Upper lobe of right lung (tissue), 1 donor: Measurements from ENCODE around the gene DOCK11. TPM values are rescaled to one million over a fixed set of nuclear protein-coding genes. Genes with fewer than 3 reads are reported as not detected.

Experiments used
- ATAC-seq: fragments of 200-7000 bp; cut with Tn5 transposase; one replicate; pipeline ENCODE4 v1.9.1; 2020; ENCODE audit warnings: mild to moderate bottlenecking, moderate library complexity
- DNase-seq: peaks from one replicate; pipeline ENCODE4 v3.0.0-alpha.2; 2020
- H3K27ac ChIP-seq: fragments of 200-600 bp; one replicate; pipeline ENCODE4 v1.8.0; 2022
- H3K27me3 ChIP-seq: fragments of 200-600 bp; one replicate; pipeline ENCODE4 v1.8.0; 2022; ENCODE audit warnings: mild to moderate bottlenecking
- H3K36me3 ChIP-seq: fragments of 200-600 bp; one replicate; pipeline ENCODE4 v1.8.0; 2022
- H3K4me1 ChIP-seq: fragments of 200-600 bp; one replicate; pipeline ENCODE4 v1.8.0; 2022
- H3K4me3 ChIP-seq: fragments of 200-600 bp; one replicate; pipeline ENCODE4 v1.8.0; 2022; ENCODE audit warnings: mild to moderate bottlenecking
- H3K9me3 ChIP-seq: fragments of 200-600 bp; one replicate; pipeline ENCODE4 v1.8.0; 2022
- intact Hi-C: fragments of 100-400 bp; cut with DNase I; formaldehyde crosslinking; loops from one replicate; pipeline ENCODE4 v1.11.0; 2022
- total RNA-seq: library from RNA; stranded (reverse); fragmentation: NEBNext Ultra II Directional; extraction: Animal tissue kit (Norgen Biotek cat#: 25700); gene quantifications from one replicate; pipeline ENCODE4 v1.2.1, GENCODE V29; 2021
- TF ChIP-seq, protein P1 (sequence below): fragments of 200-600 bp; IDR thresholded peaks from one replicate; pipeline ENCODE4 v1.8.0; 2022; ENCODE audit warnings: antibody characterized with exemption
- donor health status: DM: no; HTN: yes; CAD: no; lungs with severe emphysema.

The DOCK11 gene
- total RNA-seq, 1 donor from 2014 or later: 55.0 TPM

DNA sequence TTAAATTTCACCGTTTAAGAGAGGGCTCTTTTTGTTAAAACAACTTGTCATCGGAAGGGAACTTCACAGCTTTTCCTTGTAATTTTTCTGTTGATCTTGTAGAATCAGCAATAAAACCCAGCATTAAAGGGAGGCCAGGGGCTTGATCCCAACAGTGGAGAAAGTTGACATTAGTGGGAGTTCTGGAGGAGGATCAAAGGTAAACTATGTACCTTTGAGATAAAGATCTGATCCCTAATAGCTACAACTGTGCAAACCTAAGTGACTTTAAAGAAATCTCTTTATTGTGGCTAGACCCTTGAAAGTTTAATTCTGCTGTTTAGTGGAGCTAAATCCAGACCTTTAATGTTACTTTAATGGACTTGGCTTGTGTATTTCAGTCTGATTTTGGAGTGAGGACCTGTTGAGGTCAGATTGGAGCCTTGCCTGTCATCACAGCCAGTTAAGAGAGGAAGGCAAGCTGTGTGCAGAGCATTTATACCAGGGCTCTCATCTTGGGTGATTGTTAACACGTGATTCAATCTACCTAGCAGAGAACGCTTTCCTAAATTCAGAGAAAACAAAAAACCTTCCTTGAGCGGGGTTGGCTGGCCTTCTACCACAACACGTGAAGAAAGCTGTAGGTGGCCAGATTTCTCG, 1.7 kb downstream of the DOCK11 start:
- no peak for ATAC-seq
- TF ChIP-seq, protein P1, sequence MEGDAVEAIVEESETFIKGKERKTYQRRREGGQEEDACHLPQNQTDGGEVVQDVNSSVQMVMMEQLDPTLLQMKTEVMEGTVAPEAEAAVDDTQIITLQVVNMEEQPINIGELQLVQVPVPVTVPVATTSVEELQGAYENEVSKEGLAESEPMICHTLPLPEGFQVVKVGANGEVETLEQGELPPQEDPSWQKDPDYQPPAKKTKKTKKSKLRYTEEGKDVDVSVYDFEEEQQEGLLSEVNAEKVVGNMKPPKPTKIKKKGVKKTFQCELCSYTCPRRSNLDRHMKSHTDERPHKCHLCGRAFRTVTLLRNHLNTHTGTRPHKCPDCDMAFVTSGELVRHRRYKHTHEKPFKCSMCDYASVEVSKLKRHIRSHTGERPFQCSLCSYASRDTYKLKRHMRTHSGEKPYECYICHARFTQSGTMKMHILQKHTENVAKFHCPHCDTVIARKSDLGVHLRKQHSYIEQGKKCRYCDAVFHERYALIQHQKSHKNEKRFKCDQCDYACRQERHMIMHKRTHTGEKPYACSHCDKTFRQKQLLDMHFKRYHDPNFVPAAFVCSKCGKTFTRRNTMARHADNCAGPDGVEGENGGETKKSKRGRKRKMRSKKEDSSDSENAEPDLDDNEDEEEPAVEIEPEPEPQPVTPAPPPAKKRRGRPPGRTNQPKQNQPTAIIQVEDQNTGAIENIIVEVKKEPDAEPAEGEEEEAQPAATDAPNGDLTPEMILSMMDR: no peak

DNA sequence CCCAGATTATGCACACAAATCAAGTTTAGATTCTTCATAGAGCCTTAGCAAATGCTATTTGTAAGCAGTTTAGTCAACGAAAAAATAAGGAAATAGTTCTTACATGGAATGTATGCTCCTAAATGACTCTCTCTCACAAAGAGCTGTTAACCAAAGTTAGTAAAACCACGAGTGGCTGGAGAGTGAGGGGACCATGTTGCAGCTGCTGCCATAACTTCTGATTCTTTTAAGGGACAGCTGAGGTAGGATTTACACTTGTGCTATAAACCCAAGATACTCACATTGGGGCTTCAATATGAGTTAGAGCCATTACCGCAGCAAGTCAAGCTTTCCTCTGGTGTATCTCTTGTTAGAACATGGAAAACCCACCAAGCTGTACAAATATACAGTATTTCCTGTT, 2.7 kb downstream of the DOCK11 start:
- Histone ChIP-seq H3K27ac (no peak overlapping the region), H3K4me1 (peaks cover 11% of the 10 kb centered on the region), H3K9me3 (no peaks in the 10 kb centered on the region), H3K4me3 (no peak overlapping the region), H3K27me3 (no peaks in the 10 kb centered on the region), H3K36me3 (no peaks in the 10 kb centered on the region)
- no peak for DNase-seq
- TF ChIP-seq, protein P1: no peak
- ATAC-seq: no peak
- intact Hi-C loops: no loop called here

More for the DNA sequence above, 1.7 kb downstream of the DOCK11 start:
- Histone ChIP-seq H3K9me3 (no peaks in the 10 kb centered on the region), H3K4me3 (peak overlapping the region; percentile 62), H3K36me3 (no peaks in the 10 kb centered on the region), H3K4me1 (peaks cover 11% of the 10 kb centered on the region), H3K27me3 (no peaks in the 10 kb centered on the region), H3K27ac (peak overlapping the region; percentile 81)
- intact Hi-C loops: no loop called here
- DNase-seq: no peak

GRCh38 chrX:118498755-118499154, 3.1 kb downstream of the DOCK11 start:
- DNase-seq (no peak), ATAC-seq (no peak)
- Histone ChIP-seq H3K4me3 (no peak overlapping the region), H3K4me1 (peaks cover 11% of the 10 kb centered on the region), H3K9me3 (no peaks in the 10 kb centered on the region), H3K27me3 (no peaks in the 10 kb centered on the region), H3K27ac (no peak overlapping the region), H3K36me3 (no peaks in the 10 kb centered on the region)
- intact Hi-C loops: no loop called here
- TF ChIP-seq, protein P1: no peak

DNA sequence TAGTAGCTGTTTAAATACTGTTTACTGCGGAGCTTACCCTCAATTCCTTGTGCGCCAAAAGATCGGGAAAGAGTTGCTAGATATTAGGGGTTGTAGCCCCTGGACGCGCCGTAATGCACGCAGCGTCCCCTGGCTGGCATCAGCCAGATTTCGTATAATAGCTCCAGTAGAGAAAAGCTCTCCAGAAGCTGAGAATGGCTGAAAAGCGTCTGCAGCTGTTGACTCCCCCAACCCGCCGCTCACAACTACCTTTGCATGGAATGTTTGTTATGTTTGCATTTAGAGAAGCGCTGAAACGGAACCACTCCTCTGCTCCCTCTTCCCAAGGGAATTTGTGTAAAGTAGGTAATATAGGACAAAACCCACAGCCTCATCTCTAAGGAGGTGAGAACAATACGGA, 3.7 kb downstream of the DOCK11 start:
- no peak overlapping the region for H3K4me3 ChIP-seq
- no peak overlapping the region for H3K27ac ChIP-seq
- intact Hi-C loops: no loop called here
- H3K27me3 ChIP-seq: no peaks in the 10 kb centered on the region
- no peaks in the 10 kb centered on the region for H3K36me3 ChIP-seq
- ATAC-seq (no peak), DNase-seq (no peak)
- peaks cover 11% of the 10 kb centered on the region for H3K4me1 ChIP-seq
- H3K9me3 ChIP-seq: no peaks in the 10 kb centered on the region
- TF ChIP-seq, protein P1: no peak

DNA sequence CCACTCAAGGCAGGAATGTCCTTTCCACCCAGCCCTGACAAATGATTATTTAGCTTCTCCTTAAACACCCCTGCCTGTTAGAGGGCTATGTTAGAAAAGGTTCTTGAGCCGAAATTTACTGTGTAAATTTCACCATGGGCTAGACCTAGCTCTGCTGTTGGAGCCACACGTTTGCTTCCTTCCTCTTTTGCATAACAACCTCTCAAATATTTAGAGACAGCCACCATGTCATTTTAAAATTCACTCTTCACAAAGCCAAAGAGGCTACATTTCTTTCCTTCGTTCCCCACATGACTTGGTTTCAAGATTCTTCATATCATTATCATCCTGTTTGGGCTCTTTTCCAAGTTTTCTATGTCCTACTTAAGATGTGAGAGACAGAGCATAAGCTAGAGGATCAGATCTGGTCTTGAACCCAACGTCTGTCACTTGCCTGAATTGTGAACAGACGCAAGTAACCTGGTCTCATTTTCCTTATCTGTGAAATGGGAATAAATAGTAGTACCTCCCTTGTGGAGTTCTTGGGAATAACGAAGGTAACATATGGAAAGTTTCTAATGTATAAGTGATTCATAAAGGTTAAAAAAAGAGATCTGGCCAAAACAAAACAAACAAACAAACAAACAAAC, 6.7 kb downstream of the DOCK11 start:
- H3K36me3 ChIP-seq: no peaks in the 10 kb centered on the region
- intact Hi-C loops: no loop called here
- peaks cover 11% of the 10 kb centered on the region for H3K4me1 ChIP-seq
- TF ChIP-seq, protein P1: no peak
- no peak overlapping the region for H3K27ac ChIP-seq
- H3K4me3 ChIP-seq: no peak overlapping the region
- no peak for ATAC-seq
- H3K27me3 ChIP-seq: no peaks in the 10 kb centered on the region
- DNase-seq: no peak
- H3K9me3 ChIP-seq: no peaks in the 10 kb centered on the region
